Measurements from ENCODE around the gene PHETA2. TPM values are rescaled to one million over a fixed set of nuclear protein-coding genes. Genes with fewer than 3 reads are reported as not detected.
"Not testable (repeated sequence)": the region's sequence is repeated elsewhere in the genome, so short reads cannot be mapped to it uniquely, and the experiment has no call there.

Gene PHETA2
- total RNA-seq, 2 experiments from 2014 or later = 2.7 to 2.8 TPM

- CTCF ChIA-PET = interaction anchor here (0.7 to 0.9 kb wide), 2 partner anchors 105 to 367 kb away, joined by 3 read pairs; no protein-coding TSS in a partner anchor
- intact Hi-C loops (cut with micrococcal nuclease) = loop anchor here (5.0 kb wide), 4 partner anchors 39 to 289 kb away; partner anchors contain the start of genes CENPM and SEPTIN3
- POLR2A ChIA-PET = interaction anchor here (2.1 to 2.4 kb wide), 2 partner anchors 8 to 19 kb away, joined by 18 to 19 read pairs; partner anchors contain the start of genes NDUFA6 and SMDT1
Observed at GRCh38 chr22:42071508-42071907, 2.5 kb upstream of the PHETA2 start.

GRCh38 chr22:42072606-42073330 lies 1.3 kb upstream of the PHETA2 start:
- peak overlapping the region; percentile 59 for H3K4me3 Mint-ChIP-seq
- no peak overlapping the region for H3K27ac Mint-ChIP-seq
- H3K4me1 Mint-ChIP-seq (ENCODE audit: low read depth) = peaks cover 30% of the 10 kb centered on the region
- H3K36me3 Mint-ChIP-seq = no peaks in the 10 kb centered on the region
- no peak for DNase-seq
- CTCF ChIA-PET = no interaction called here
- intact Hi-C loops (cut with micrococcal nuclease) = loop anchor here (5.0 kb wide), 4 partner anchors 40 to 290 kb away; partner anchors contain the start of genes CENPM and SEPTIN3
- H3K9me3 Mint-ChIP-seq = no peaks in the 10 kb centered on the region
- no peaks in the 10 kb centered on the region for H3K27me3 Mint-ChIP-seq
- POLR2A ChIA-PET = no interaction called here

More at GRCh38 chr22:42071508-42071907, 2.5 kb upstream of the PHETA2 start:
- peaks cover 32% of the 10 kb centered on the region for H3K4me1 Mint-ChIP-seq (ENCODE audit: low read depth)
- not testable (repeated sequence) for H3K36me3 Mint-ChIP-seq, H3K9me3 Mint-ChIP-seq, H3K27me3 Mint-ChIP-seq, DNase-seq
- peak overlapping the region; percentile 89 for H3K27ac Mint-ChIP-seq
- peak overlapping the region; percentile 88 for H3K4me3 Mint-ChIP-seq

GRCh38 chr22:42073621-42074041 lies 417 bp upstream of the PHETA2 start:
- CTCF ChIA-PET = no interaction called here
- Mint-ChIP-seq H3K4me3 (peak overlapping the region; percentile 59), H3K4me1 (ENCODE audit: low read depth) (peaks cover 31% of the 10 kb centered on the region), H3K9me3 (no peaks in the 10 kb centered on the region), H3K27ac (peak overlapping the region; percentile 28), H3K36me3 (no peaks in the 10 kb centered on the region), H3K27me3 (no peaks in the 10 kb centered on the region)
- intact Hi-C loops (cut with micrococcal nuclease) = loop anchor here (5.0 kb wide), 4 partner anchors 41 to 291 kb away; partner anchors contain the start of genes CENPM and SEPTIN3
- DNase-seq = no peak
- POLR2A ChIA-PET = interaction anchor here (0.6 kb wide), 1 partner anchor 16 kb away, joined by 3 read pairs; no protein-coding TSS in a partner anchor

- intact Hi-C loops (cut with micrococcal nuclease) = loop anchor here (5.0 kb wide), 4 partner anchors 43 to 293 kb away; partner anchors contain the start of genes CENPM and SEPTIN3
- H3K36me3 Mint-ChIP-seq = no peaks in the 10 kb centered on the region
- H3K4me1 Mint-ChIP-seq (ENCODE audit: low read depth) = peaks cover 32% of the 10 kb centered on the region
- ChIA-PET CTCF (interaction anchor here (0.7 to 2.4 kb wide), 5 partner anchors 12 to 119 kb away, joined by 3 to 18 read pairs (median 5); partner anchors contain the start of gene NDUFA6), POLR2A (interaction anchor here (1.6 kb wide), 1 partner anchor 15 kb away, joined by 9 read pairs; the partner anchor contains the start of gene NDUFA6)
- H3K4me3 Mint-ChIP-seq = peak overlapping the region; percentile 23
- H3K9me3 Mint-ChIP-seq = no peaks in the 10 kb centered on the region
- no peak overlapping the region for H3K27ac Mint-ChIP-seq
- no peak for DNase-seq
- H3K27me3 Mint-ChIP-seq = no peaks in the 10 kb centered on the region
Observed at GRCh38 chr22:42074846-42075676, 1.0 kb downstream of the PHETA2 start.

GRCh38 chr22:42076764-42077485 lies 2.9 kb downstream of the PHETA2 start:
- no peaks in the 10 kb centered on the region for H3K9me3 Mint-ChIP-seq
- peaks cover 37% of the 10 kb centered on the region for H3K4me1 Mint-ChIP-seq (ENCODE audit: low read depth)
- no peak for DNase-seq
- ChIA-PET CTCF (interaction anchor here (2.4 kb wide), 1 partner anchor 14 kb away, joined by 18 read pairs; the partner anchor contains the start of gene NDUFA6), POLR2A (interaction anchor here (0.7 kb wide), 1 partner anchor 16 kb away, joined by 3 read pairs; no protein-coding TSS in a partner anchor)
- no peak overlapping the region for H3K27ac Mint-ChIP-seq
- intact Hi-C loops (cut with micrococcal nuclease) = no loop called here
- no peaks in the 10 kb centered on the region for H3K27me3 Mint-ChIP-seq
- H3K4me3 Mint-ChIP-seq = no peak overlapping the region
- H3K36me3 Mint-ChIP-seq = peaks cover 4% of the 10 kb centered on the region

- no peak for DNase-seq
- H3K27ac Mint-ChIP-seq = peak overlapping the region; percentile 5
- CTCF ChIA-PET = interaction anchor here (1.1 to 3.1 kb wide), 2 partner anchors 13 to 131 kb away, joined by 3 to 31 read pairs; partner anchors contain the start of genes CENPM and NDUFA6
- H3K9me3 Mint-ChIP-seq = no peaks in the 10 kb centered on the region
- no peak overlapping the region for H3K4me3 Mint-ChIP-seq
- peaks cover 38% of the 10 kb centered on the region for H3K4me1 Mint-ChIP-seq (ENCODE audit: low read depth)
- H3K27me3 Mint-ChIP-seq = no peaks in the 10 kb centered on the region
- intact Hi-C loops (cut with micrococcal nuclease) = no loop called here
- POLR2A ChIA-PET = interaction anchor here (3.1 kb wide), 1 partner anchor 12 kb away, joined by 52 read pairs; the partner anchor contains the start of gene NDUFA6
- H3K36me3 Mint-ChIP-seq = peaks cover 4% of the 10 kb centered on the region
Observed at GRCh38 chr22:42077486-42078125, 3.6 kb downstream of the PHETA2 start.

- ChIA-PET POLR2A (interaction anchor here (0.7 to 3.1 kb wide), 6 partner anchors 8 to 190 kb away, joined by 3 to 52 read pairs (median 6); partner anchors contain the start of genes CENPM, NAGA, NDUFA6 and WBP2NL), CTCF (interaction anchor here (1.1 to 3.1 kb wide), 2 partner anchors 12 to 132 kb away, joined by 3 to 31 read pairs; partner anchors contain the start of genes CENPM and NDUFA6)
- no peak for DNase-seq
- peaks cover 6% of the 10 kb centered on the region for H3K36me3 Mint-ChIP-seq
- H3K4me1 Mint-ChIP-seq (ENCODE audit: low read depth) = peaks cover 31% of the 10 kb centered on the region
- H3K27ac Mint-ChIP-seq = peak overlapping the region; percentile 95
- intact Hi-C loops (cut with micrococcal nuclease) = no loop called here
- H3K9me3 Mint-ChIP-seq = no peaks in the 10 kb centered on the region
- no peaks in the 10 kb centered on the region for H3K27me3 Mint-ChIP-seq
- peak overlapping the region; percentile 95 for H3K4me3 Mint-ChIP-seq
Observed at GRCh38 chr22:42078469-42079318, 4.6 kb downstream of the PHETA2 start.

- CTCF ChIA-PET = interaction anchor here (1.3 to 3.1 kb wide), 2 partner anchors 11 to 383 kb away, joined by 3 to 31 read pairs; partner anchors contain the start of gene NDUFA6
- intact Hi-C loops (cut with micrococcal nuclease) = loop anchor here (1.0 kb wide), 1 partner anchor 11 kb away; the partner anchor contains the start of gene NDUFA6
- Mint-ChIP-seq H3K9me3 (no peaks in the 10 kb centered on the region), H3K27me3 (no peaks in the 10 kb centered on the region), H3K4me3 (peak within 1 kb of the TSS; percentile 95), H3K4me1 (ENCODE audit: low read depth) (peaks cover 29% of the 10 kb centered on the region), H3K36me3 (peaks cover 9% of the 10 kb centered on the region), H3K27ac (peak within 1 kb of the TSS; percentile 95)
- DNase-seq = peak; percentile 98
- POLR2A ChIA-PET = interaction anchor here (0.7 to 3.1 kb wide), 10 partner anchors 9 to 535 kb away, joined by 3 to 52 read pairs (median 4); partner anchors contain the start of genes CENPM, MEI1, NAGA and NDUFA6
Observed at GRCh38 chr22:42079319-42080251, 5.5 kb downstream of the PHETA2 start, which contains the start of gene SMDT1. Gene SMDT1 (plus strand): TSS chr22:42079700. CDS start chr22:42079769, 69 bp downstream.

GRCh38 chr22:42080287-42080686 lies 6.2 kb downstream of the PHETA2 start:
- intact Hi-C loops (cut with micrococcal nuclease) = loop anchor here (1.0 kb wide), 1 partner anchor 10 kb away; the partner anchor contains the start of gene NDUFA6
- peak overlapping the region; percentile 95 for H3K27ac Mint-ChIP-seq
- CTCF ChIA-PET = interaction anchor here (0.8 to 3.1 kb wide), 4 partner anchors 10 to 383 kb away, joined by 3 to 31 read pairs (median 4); partner anchors contain the start of gene NDUFA6

More at GRCh38 chr22:42080287-42080686, 6.2 kb downstream of the PHETA2 start:
- no peaks in the 10 kb centered on the region for H3K9me3 Mint-ChIP-seq
- POLR2A ChIA-PET = interaction anchor here (0.9 to 3.1 kb wide), 8 partner anchors 10 to 535 kb away, joined by 3 to 52 read pairs (median 4); partner anchors contain the start of genes CENPM, MEI1, NAGA and NDUFA6
- peaks cover 26% of the 10 kb centered on the region for H3K4me1 Mint-ChIP-seq (ENCODE audit: low read depth)
- H3K4me3 Mint-ChIP-seq = peak overlapping the region; percentile 95
- DNase-seq = peak; percentile 31
- no peaks in the 10 kb centered on the region for H3K27me3 Mint-ChIP-seq
- H3K36me3 Mint-ChIP-seq = peaks cover 10% of the 10 kb centered on the region
